Stimulated activated CD4-positive, alpha-beta T cell treated with anti-CD3 and anti-CD28 coated beads, Interleukin-1b, Interleukin-23, amount 100 ng/mL, for 48 hours (primary cell): Measurements from ENCODE around the gene CCDC144A.
"Not testable (repeated sequence)": the region's sequence is repeated elsewhere in the genome, so short reads cannot be mapped to it uniquely, and the experiment has no call there.

Source experiments
- DNase-seq: peaks from one replicate; pipeline ENCODE4 v3.0.0-alpha.2; 2020

The CCDC144A gene

GRCh38 chr17:16751224-16751923 is 61.3 kb downstream of the CCDC144A start:
- DNase-seq, result not testable (repeated sequence)

- not testable (repeated sequence) for DNase-seq
These were observed 61.9 kb downstream of the CCDC144A start for GRCh38 chr17:16751924-16752287.

- DNase-seq, result not testable (repeated sequence)
These were observed 67.5 kb downstream of the CCDC144A start for GRCh38 chr17:16757520-16757919.

- DNase-seq, result not testable (repeated sequence)
These were observed 68.1 kb downstream of the CCDC144A start for GRCh38 chr17:16758177-16758576.

GRCh38 chr17:16768290-16769175 is 78.5 kb downstream of the CCDC144A start:
- DNase-seq, result not testable (repeated sequence)

GRCh38 chr17:16772394-16773145 is 82.5 kb downstream of the CCDC144A start:
- DNase-seq, result not testable (repeated sequence)

- DNase-seq, result not testable (repeated sequence)
These were observed 83.1 kb downstream of the CCDC144A start for GRCh38 chr17:16773146-16773522.

- DNase-seq, result not testable (repeated sequence)
These were observed 97.8 kb downstream of the CCDC144A start for GRCh38 chr17:16787851-16788250.

- DNase-seq, result not testable (repeated sequence)
These were observed 99.0 kb downstream of the CCDC144A start for GRCh38 chr17:16788889-16789536.

- not testable (repeated sequence) for DNase-seq
These were observed 99.6 kb downstream of the CCDC144A start for GRCh38 chr17:16789622-16790021.

GRCh38 chr17:16790313-16790871 is 100.4 kb downstream of the CCDC144A start:
- DNase-seq, result not testable (repeated sequence)

- not testable (repeated sequence) for DNase-seq
These were observed 104.2 kb downstream of the CCDC144A start for GRCh38 chr17:16794215-16794614.

GRCh38 chr17:16795894-16796293 is 105.9 kb downstream of the CCDC144A start:
- DNase-seq, result not testable (repeated sequence)

- not testable (repeated sequence) for DNase-seq
These were observed 114.8 kb downstream of the CCDC144A start for GRCh38 chr17:16804851-16805250.

GRCh38 chr17:16806599-16806998 is 116.6 kb downstream of the CCDC144A start:
- DNase-seq, result not testable (repeated sequence)

- not testable (repeated sequence) for DNase-seq
These were observed 117.6 kb downstream of the CCDC144A start for GRCh38 chr17:16807620-16808019.

- DNase-seq, result not testable (repeated sequence)
These were observed 120.2 kb downstream of the CCDC144A start for GRCh38 chr17:16810236-16810635.

- not testable (repeated sequence) for DNase-seq
These were observed 122.1 kb downstream of the CCDC144A start for GRCh38 chr17:16812126-16812525.

- no peak for DNase-seq
These were observed 124.4 kb downstream of the CCDC144A start for GRCh38 chr17:16814439-16814838.

GRCh38 chr17:16817201-16817600 is 127.2 kb downstream of the CCDC144A start:
- no peak for DNase-seq

- not testable (repeated sequence) for DNase-seq
These were observed 127.9 kb downstream of the CCDC144A start for GRCh38 chr17:16817940-16818339.

- no peak for DNase-seq
These were observed 128.3 kb downstream of the CCDC144A start for GRCh38 chr17:16818340-16818739.
